ENCODE measurements around the gene CCL11.

Gene CCL11

GRCh38 chr17:34287875-34288274, 2.3 kb downstream of the CCL11 start:
- in situ Hi-C loops (cut with MboI; ENCODE audit: low pct_unique_long_range_greater_than_20kb, low sequenced_read_pairs, unreplicated experiment), result no loop called here
- no peak for TF ChIP-seq CTCF (IDR thresholded peaks at IDR 0.05; ENCODE audit: extremely low read depth, insufficient read depth, missing control alignments)
- DNase-seq (ENCODE audit: low spot score), result no peak

- no peak for DNase-seq (ENCODE audit: low spot score)
These were observed 5.0 kb downstream of the CCL11 start for GRCh38 chr17:34290586-34290985.

GRCh38 chr17:34291721-34292348, 6.3 kb downstream of the CCL11 start:
- TF ChIP-seq CTCF (IDR thresholded peaks at IDR 0.05; ENCODE audit: extremely low read depth, insufficient read depth, missing control alignments), result no peak
- in situ Hi-C loops (cut with MboI; ENCODE audit: low pct_unique_long_range_greater_than_20kb, low sequenced_read_pairs, unreplicated experiment), result no loop called here
- DNase-seq (ENCODE audit: low spot score), result no peak

More at GRCh38 chr17:34290586-34290985, 5.0 kb downstream of the CCL11 start:
- no peak for TF ChIP-seq CTCF (IDR thresholded peaks at IDR 0.05; ENCODE audit: extremely low read depth, insufficient read depth, missing control alignments)
- in situ Hi-C loops (cut with MboI; ENCODE audit: low pct_unique_long_range_greater_than_20kb, low sequenced_read_pairs, unreplicated experiment), result no loop called here

- in situ Hi-C loops (cut with MboI; ENCODE audit: low pct_unique_long_range_greater_than_20kb, low sequenced_read_pairs, unreplicated experiment), result no loop called here
- no peak for DNase-seq (ENCODE audit: low spot score)
- no peak for TF ChIP-seq CTCF (IDR thresholded peaks at IDR 0.05; ENCODE audit: extremely low read depth, insufficient read depth, missing control alignments)
These were observed 13.5 kb downstream of the CCL11 start for GRCh38 chr17:34299027-34299426.

GRCh38 chr17:34299956-34300577, 14.5 kb downstream of the CCL11 start:
- DNase-seq (ENCODE audit: low spot score), result no peak
- no peak for TF ChIP-seq CTCF (IDR thresholded peaks at IDR 0.05; ENCODE audit: extremely low read depth, insufficient read depth, missing control alignments)
- in situ Hi-C loops (cut with MboI; ENCODE audit: low pct_unique_long_range_greater_than_20kb, low sequenced_read_pairs, unreplicated experiment), result no loop called here

- in situ Hi-C loops (cut with MboI; ENCODE audit: low pct_unique_long_range_greater_than_20kb, low sequenced_read_pairs, unreplicated experiment), result no loop called here
- TF ChIP-seq CTCF (IDR thresholded peaks at IDR 0.05; ENCODE audit: extremely low read depth, insufficient read depth, missing control alignments), result no peak
- no peak for DNase-seq (ENCODE audit: low spot score)
These were observed 15.3 kb downstream of the CCL11 start for GRCh38 chr17:34300652-34301370.
